Stomach (tissue), 9 donors: ENCODE results near the gene PI4KB. TPM values are rescaled to one million over a fixed set of nuclear protein-coding genes. Genes with fewer than 3 reads are reported as not detected.

Experiments
- DNase-seq, 2 donors: peaks; one replicate each; pipeline versions ENCODE4 v3.0.0 to v3.0.0-alpha.2; 2013 to 2019
- H3K27ac ChIP-seq, 5 donors: fragments of 200-600 bp in 4 of 5; sonication (generic) in 4 of 5; one replicate each; pipeline ENCODE4 v1.5.1; 2013 to 2019; ENCODE audit warnings: mild to moderate bottlenecking in 1 of 5, moderate library complexity in 1 of 5
- H3K27me3 ChIP-seq, 3 donors: fragments of 200-600 bp; sonication (generic); one replicate each; pipeline ENCODE4 v1.5.1; 2017 to 2019; ENCODE audit warnings: mixed run types in 1 of 3
- H3K36me3 ChIP-seq, 4 donors: fragments of 200-600 bp; sonication (generic); 1 replicate in 3 of 4; 2 replicates in 1 of 4; pipeline ENCODE4 v1.5.1; 2016 to 2019
- H3K4me1 ChIP-seq, 4 donors: fragments of 200-600 bp; sonication (generic); one replicate each; pipeline ENCODE4 v1.5.1; 2016 to 2019
- H3K4me3 ChIP-seq, 4 donors: fragments of 200-600 bp; sonication (generic) in 3 of 4; one replicate each; pipeline ENCODE4 v1.5.1; 2016 to 2019; ENCODE audit warnings: mild to moderate bottlenecking in 1 of 4
- H3K9me3 ChIP-seq, 4 donors: fragments of 200-600 bp; sonication (generic); one replicate each; pipeline ENCODE4 v1.5.1; 2016 to 2019
- EP300 ChIP-seq: sonication (generic); formaldehyde crosslinking; IDR thresholded peaks from one replicate; pipeline ENCODE4 v1.6.1; 2017; ENCODE audit warnings: antibody characterized with exemption
- POLR2A ChIP-seq, 4 donors: fragments of 450-650 bp; IDR thresholded peaks; one replicate each; pipeline ENCODE4 v1.6.1; 2016; ENCODE audit warnings: antibody characterized with exemption in 4 of 4, control low read depth in 2 of 4, mild to moderate bottlenecking in 1 of 4, moderate library complexity in 1 of 4
- POLR2AphosphoS5 ChIP-seq, 3 donors: sonication (generic); formaldehyde crosslinking; IDR thresholded peaks; one replicate each; pipeline ENCODE4 v1.6.1; 2016; ENCODE audit warnings: antibody characterized with exemption in 3 of 3
- WGBS, 5 donors: extraction: QIAGEN DNeasy Blood & Tissue Kit in 3 of 5; methylation state at CpG; one replicate each; pipeline versions ENCODE4 v1.1.5 to v1.1.7; 2013 to 2018; 5-methylcytosine and 5-hydroxymethylcytosine counted together
- intact Hi-C: fragments of 100-400 bp; cut with DNase I; formaldehyde crosslinking; loops from one replicate; pipeline ENCODE4 v1.15.1; 2023; ENCODE audit warnings: low total_unique reads
- polyA plus RNA-seq, 3 donors: library from polyadenylated mRNA; stranded (reverse); fragments of 200-250 nt; gene quantifications; one replicate each; pipeline ENCODE4 v1.2.3, GENCODE V29; 2013
- total RNA-seq, 5 donors: library from RNA; depleted of rRNA; stranded (reverse); fragments of >200 nt; gene quantifications; one replicate each; pipeline versions ENCODE4 v1.1.0 to v1.2.3, GENCODE V29; 2014 to 2016
- TF ChIP-seq, protein P1 (sequence below), 7 experiments: fragments of 450-650 bp in 4 of 7; fragments of 200-600 bp in 3 of 7; sonication (generic) in 3 of 7; IDR thresholded peaks; one replicate each; pipeline ENCODE4 v1.5.1; 2016 to 2019; ENCODE audit warnings: antibody characterized with exemption in 7 of 7, control low read depth in 2 of 7, mild to moderate bottlenecking in 1 of 7
- donor health status: healthy with polysubstance abuse.
- donor health status: Bipolar disorder and iron deficiency.
- donor health status: healthy.

The PI4KB gene
- total and polyA plus RNA-seq, 8 donors, result 24.1 to 187 (median 45.3) TPM

- no peaks in the 10 kb centered on the region for H3K27me3 ChIP-seq
- no peak overlapping the region for H3K27ac ChIP-seq
- DNase-seq, result no peak
- 67 to 86% (median 71%) methylated on average over 3 of the region's 3 CpGs for WGBS, 5 donors
- intact Hi-C loops, result no loop called here
- TF ChIP-seq POLR2A (IDR thresholded peaks at IDR 0.05), result no peak
- H3K9me3 ChIP-seq, result no peaks in the 10 kb centered on the region
- peaks cover 0 to 35% (median 27%) of the 10 kb centered on the region in 4 donors for H3K36me3 ChIP-seq
- no peak overlapping the region for H3K4me3 ChIP-seq
- peaks cover 0 to 4% (median 0%) of the 10 kb centered on the region in 4 donors for H3K4me1 ChIP-seq
These were observed 53.2 kb downstream of the PI4KB start for GRCh38 chr1:151273924-151274466.

- TF ChIP-seq POLR2A (IDR thresholded peaks at IDR 0.05), result no peak
- no peak for DNase-seq
- intact Hi-C loops, result no loop called here
- Histone ChIP-seq H3K27ac (no peak overlapping the region), H3K9me3 (no peaks in the 10 kb centered on the region), H3K27me3 (no peaks in the 10 kb centered on the region), H3K36me3 (peaks cover 42 to 95% (median 87%) of the 10 kb centered on the region in 4 donors), H3K4me3 (no peak overlapping the region), H3K4me1 (no peaks in the 10 kb centered on the region)
- WGBS, 5 donors, result 68 to 87% (median 78%) methylated on average over 4 of the region's 4 CpGs
These were observed 59.5 kb downstream of the PI4KB start for GRCh38 chr1:151267760-151268159.

DNA sequence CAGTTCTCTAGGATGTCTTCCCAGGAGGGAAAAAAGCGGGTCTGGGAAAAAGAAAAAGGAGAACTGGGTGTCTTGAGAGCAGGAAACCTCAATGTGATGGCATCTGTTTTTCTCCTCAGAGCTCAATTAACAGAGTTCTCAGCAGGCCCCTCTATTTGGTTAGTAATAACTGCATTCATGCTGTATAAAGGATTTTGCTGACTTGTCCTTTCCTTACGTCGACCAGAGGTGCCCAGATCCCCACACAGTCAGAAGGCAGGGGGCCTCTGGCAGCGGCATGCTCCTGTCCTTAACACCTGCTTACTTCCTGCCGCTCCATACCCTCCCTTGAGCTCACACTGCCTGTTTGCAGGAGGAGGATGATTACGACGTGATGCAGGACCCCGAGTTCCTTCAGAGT lies 60.4 kb downstream of the PI4KB start:
- DNase-seq, result no peak
- H3K4me3 ChIP-seq, result no peak overlapping the region
- TF ChIP-seq POLR2AphosphoS5 (IDR thresholded peaks at IDR 0.05), result no peak
- TF ChIP-seq, protein P1, sequence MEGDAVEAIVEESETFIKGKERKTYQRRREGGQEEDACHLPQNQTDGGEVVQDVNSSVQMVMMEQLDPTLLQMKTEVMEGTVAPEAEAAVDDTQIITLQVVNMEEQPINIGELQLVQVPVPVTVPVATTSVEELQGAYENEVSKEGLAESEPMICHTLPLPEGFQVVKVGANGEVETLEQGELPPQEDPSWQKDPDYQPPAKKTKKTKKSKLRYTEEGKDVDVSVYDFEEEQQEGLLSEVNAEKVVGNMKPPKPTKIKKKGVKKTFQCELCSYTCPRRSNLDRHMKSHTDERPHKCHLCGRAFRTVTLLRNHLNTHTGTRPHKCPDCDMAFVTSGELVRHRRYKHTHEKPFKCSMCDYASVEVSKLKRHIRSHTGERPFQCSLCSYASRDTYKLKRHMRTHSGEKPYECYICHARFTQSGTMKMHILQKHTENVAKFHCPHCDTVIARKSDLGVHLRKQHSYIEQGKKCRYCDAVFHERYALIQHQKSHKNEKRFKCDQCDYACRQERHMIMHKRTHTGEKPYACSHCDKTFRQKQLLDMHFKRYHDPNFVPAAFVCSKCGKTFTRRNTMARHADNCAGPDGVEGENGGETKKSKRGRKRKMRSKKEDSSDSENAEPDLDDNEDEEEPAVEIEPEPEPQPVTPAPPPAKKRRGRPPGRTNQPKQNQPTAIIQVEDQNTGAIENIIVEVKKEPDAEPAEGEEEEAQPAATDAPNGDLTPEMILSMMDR (IDR thresholded peaks at IDR 0.05), result no peak
- no peak for TF ChIP-seq EP300
- no peak for TF ChIP-seq POLR2A (IDR thresholded peaks at IDR 0.05)
- H3K36me3 ChIP-seq, result peaks cover 51 to 97% (median 93%) of the 10 kb centered on the region in 4 donors
- H3K27ac ChIP-seq, result no peak overlapping the region
- H3K9me3 ChIP-seq, result no peaks in the 10 kb centered on the region
- H3K27me3 ChIP-seq, result no peaks in the 10 kb centered on the region
- WGBS, 5 donors, result 78 to 86% (median 84%) methylated on average over 8 of the region's 8 CpGs
- intact Hi-C loops, result no loop called here
- no peaks in the 10 kb centered on the region for H3K4me1 ChIP-seq

DNA sequence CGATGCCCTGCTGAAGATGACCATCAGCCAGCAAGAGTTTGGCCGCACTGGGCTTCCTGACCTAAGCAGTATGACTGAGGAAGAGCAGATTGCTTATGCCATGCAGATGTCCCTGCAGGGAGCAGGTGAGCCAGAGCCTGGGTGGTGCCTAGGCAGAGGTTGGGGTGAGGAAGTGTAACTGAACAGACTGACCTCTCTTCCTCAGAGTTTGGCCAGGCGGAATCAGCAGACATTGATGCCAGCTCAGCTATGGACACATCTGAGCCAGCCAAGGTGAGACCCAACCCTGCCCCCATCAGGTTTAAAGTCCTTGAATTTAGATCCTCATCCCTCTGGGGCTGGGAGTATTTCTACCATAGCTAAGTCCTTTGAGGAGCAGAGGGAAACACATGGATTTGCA lies 60.9 kb downstream of the PI4KB start:
- no peak overlapping the region for H3K4me3 ChIP-seq
- H3K4me1 ChIP-seq, result no peaks in the 10 kb centered on the region
- TF ChIP-seq EP300, result no peak
- TF ChIP-seq, protein P1 (IDR thresholded peaks at IDR 0.05), result no peak
- no peak for TF ChIP-seq POLR2AphosphoS5 (IDR thresholded peaks at IDR 0.05)
- DNase-seq, result no peak
- no peaks in the 10 kb centered on the region for H3K27me3 ChIP-seq
- H3K27ac ChIP-seq, result no peak overlapping the region
- H3K9me3 ChIP-seq, result no peaks in the 10 kb centered on the region
- WGBS, 5 donors, result 96 to 100% (median 97%) methylated on average over 2 to 3 of the region's 3 CpGs
- H3K36me3 ChIP-seq, result peaks cover 52 to 95% (median 92%) of the 10 kb centered on the region in 4 donors
- intact Hi-C loops, result no loop called here

DNA sequence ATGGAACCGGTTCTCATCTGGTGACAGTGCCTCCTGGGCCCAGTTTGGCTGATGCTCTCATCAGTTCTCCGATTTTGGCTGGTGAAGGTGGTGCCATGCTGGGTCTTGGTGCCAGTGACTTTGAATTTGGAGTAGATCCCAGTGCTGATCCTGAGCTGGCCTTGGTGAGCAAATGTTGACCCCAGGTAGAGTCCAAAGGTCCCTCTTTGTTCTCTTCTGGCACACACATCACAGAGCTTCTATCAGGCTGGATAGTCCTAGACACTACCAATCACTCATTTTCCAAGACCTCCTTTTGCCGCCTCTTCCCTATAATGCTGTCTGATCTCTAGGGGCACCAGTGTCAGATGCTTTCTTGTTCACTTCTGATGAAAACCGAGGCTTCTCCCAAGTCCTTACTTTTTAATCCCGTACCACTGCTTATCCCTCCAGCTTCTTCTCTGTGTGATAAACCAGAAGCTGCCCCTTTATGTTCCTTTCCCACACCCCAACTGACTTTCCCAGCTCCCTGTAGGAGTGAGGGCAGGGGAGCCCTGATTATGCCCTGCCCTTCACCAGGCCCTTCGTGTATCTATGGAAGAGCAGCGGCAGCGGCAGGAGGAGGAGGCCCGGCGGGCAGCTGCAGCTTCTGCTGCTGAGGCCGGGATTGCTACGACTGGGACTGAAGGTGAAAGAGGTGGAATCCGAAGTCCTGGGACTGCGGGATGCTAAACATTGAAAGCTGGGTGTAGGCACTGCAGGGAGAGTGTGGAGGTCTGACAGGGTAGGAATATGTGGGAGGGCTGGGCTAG lies 61.6 kb downstream of the PI4KB start:
- H3K36me3 ChIP-seq, result peaks cover 52 to 90% (median 88%) of the 10 kb centered on the region in 4 donors
- 80 to 87% (median 86%) methylated on average over 14 of the region's 14 CpGs for WGBS, 5 donors
- no peak for TF ChIP-seq POLR2A (IDR thresholded peaks at IDR 0.05)
- TF ChIP-seq, protein P1 (IDR thresholded peaks at IDR 0.05), result no peak
- no peak for TF ChIP-seq POLR2AphosphoS5 (IDR thresholded peaks at IDR 0.05)
- TF ChIP-seq EP300, result no peak
- DNase-seq, result no peak
- H3K4me3 ChIP-seq, result no peak overlapping the region
- H3K9me3 ChIP-seq, result no peaks in the 10 kb centered on the region
- no peaks in the 10 kb centered on the region for H3K27me3 ChIP-seq
- intact Hi-C loops, result no loop called here
- no peak overlapping the region for H3K27ac ChIP-seq
- H3K4me1 ChIP-seq, result no peaks in the 10 kb centered on the region
